ENCODE measurements around the gene SMKR1. TPM values are rescaled to one million over a fixed set of nuclear protein-coding genes. Genes with fewer than 3 reads are reported as not detected.
"Not testable (repeated sequence)": the region's sequence is repeated elsewhere in the genome, so short reads cannot be mapped to it uniquely, and the experiment has no call there.

SMKR1 gene
- polyA plus RNA-seq, 1 donor (not counting 4 experiments of a cell fraction or from before 2014, with no cell fraction given), result 0.76 TPM

DNA sequence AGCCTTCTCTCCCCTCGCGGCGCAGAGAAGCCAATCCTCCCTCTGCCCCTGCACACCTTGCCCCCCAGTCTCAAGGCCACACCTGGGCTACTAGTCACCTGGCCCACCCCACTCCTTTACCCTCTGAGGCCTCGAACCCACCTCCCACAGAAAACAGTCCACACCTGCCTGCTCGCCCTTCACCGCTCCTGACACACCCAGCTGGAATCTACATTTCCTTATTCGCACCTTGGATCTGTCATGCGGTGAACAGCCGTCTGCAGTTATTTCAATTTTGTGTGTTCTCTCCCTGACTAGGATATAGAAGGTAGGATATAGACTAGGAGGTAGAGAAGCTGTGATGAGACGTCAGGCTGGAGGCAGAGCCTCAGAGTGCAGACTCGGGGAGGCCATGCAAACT is 29.4 kb downstream of the SMKR1 start:
- H3K4me3 ChIP-seq (ENCODE audit: control insufficient read depth in 2 of 3, extremely low read depth in 1 of 3, insufficient read depth in 2 of 3, low read depth in 1 of 3, low read length in 3 of 3), result no peak overlapping the region
- no peaks in the 10 kb centered on the region for H4K20me1 ChIP-seq (ENCODE audit: control insufficient read depth, extremely low read depth, insufficient read depth, low read length)
- no peaks in the 10 kb centered on the region for H3K27me3 ChIP-seq (ENCODE audit: control insufficient read depth, extremely low read depth, insufficient read depth, low read length)
- FAIRE-seq (no peak), DNase-seq (ENCODE audit: low read depth, low spot score) (no peak)
- peaks cover 18% of the 10 kb centered on the region for H3K4me1 ChIP-seq (ENCODE audit: control insufficient read depth, extremely low read depth, insufficient read depth, low read length)
- H3K4me2 ChIP-seq (ENCODE audit: control insufficient read depth, extremely low read depth, insufficient read depth, low read depth, low read length), result peak overlapping the region; percentile 46
- no peaks in the 10 kb centered on the region for H3K9me1 ChIP-seq (ENCODE audit: control insufficient read depth, extremely low read depth, insufficient read depth, low read length)
- H3K9ac ChIP-seq (ENCODE audit: control insufficient read depth, extremely low read depth, insufficient read depth, low read length), result no peak overlapping the region
- no peak overlapping the region for H2AFZ ChIP-seq (ENCODE audit: control insufficient read depth, low read length)
- H3K79me2 ChIP-seq (ENCODE audit: control insufficient read depth, insufficient read depth, low read length), result no peaks in the 10 kb centered on the region
- H3K27ac ChIP-seq (ENCODE audit: control insufficient read depth, insufficient read depth, low read length), result peak overlapping the region; percentile 64
- no peaks in the 10 kb centered on the region for H3K9me3 ChIP-seq (ENCODE audit: control insufficient read depth, low read depth, low read length)
- no peaks in the 10 kb centered on the region for H3K36me3 ChIP-seq (ENCODE audit: control insufficient read depth in 2 of 2, extremely low read depth in 1 of 2, insufficient read depth in 2 of 2, low read length in 2 of 2)
- dilution Hi-C loops (cut with MboI; ENCODE audit: extremely low pct_ligation_motif_present, low sequenced_read_pairs), result no loop called here
- TF ChIP-seq, protein P1, sequence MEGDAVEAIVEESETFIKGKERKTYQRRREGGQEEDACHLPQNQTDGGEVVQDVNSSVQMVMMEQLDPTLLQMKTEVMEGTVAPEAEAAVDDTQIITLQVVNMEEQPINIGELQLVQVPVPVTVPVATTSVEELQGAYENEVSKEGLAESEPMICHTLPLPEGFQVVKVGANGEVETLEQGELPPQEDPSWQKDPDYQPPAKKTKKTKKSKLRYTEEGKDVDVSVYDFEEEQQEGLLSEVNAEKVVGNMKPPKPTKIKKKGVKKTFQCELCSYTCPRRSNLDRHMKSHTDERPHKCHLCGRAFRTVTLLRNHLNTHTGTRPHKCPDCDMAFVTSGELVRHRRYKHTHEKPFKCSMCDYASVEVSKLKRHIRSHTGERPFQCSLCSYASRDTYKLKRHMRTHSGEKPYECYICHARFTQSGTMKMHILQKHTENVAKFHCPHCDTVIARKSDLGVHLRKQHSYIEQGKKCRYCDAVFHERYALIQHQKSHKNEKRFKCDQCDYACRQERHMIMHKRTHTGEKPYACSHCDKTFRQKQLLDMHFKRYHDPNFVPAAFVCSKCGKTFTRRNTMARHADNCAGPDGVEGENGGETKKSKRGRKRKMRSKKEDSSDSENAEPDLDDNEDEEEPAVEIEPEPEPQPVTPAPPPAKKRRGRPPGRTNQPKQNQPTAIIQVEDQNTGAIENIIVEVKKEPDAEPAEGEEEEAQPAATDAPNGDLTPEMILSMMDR (optimal IDR thresholded peaks at IDR 0.05 in 1 of 3, IDR thresholded peaks at IDR 0.05 in 1 of 3, conservative IDR thresholded peaks at IDR 0.05 in 1 of 3; ENCODE audit: extremely low read depth in 1 of 3, insufficient read depth in 2 of 3, low read length in 3 of 3), result no peak
- no peak for TF ChIP-seq EZH2 (IDR thresholded peaks at IDR 0.05; ENCODE audit: low read length)

GRCh38 chr7:129532375-129532774 is 30.0 kb downstream of the SMKR1 start:
- H3K27me3 ChIP-seq (ENCODE audit: control insufficient read depth, extremely low read depth, insufficient read depth, low read length), result no peaks in the 10 kb centered on the region
- TF ChIP-seq, protein P1 (optimal IDR thresholded peaks at IDR 0.05 in 1 of 3, IDR thresholded peaks at IDR 0.05 in 1 of 3, conservative IDR thresholded peaks at IDR 0.05 in 1 of 3; ENCODE audit: extremely low read depth in 1 of 3, insufficient read depth in 2 of 3, low read length in 3 of 3), result no peak
- TF ChIP-seq EZH2 (IDR thresholded peaks at IDR 0.05; ENCODE audit: low read length), result no peak
- dilution Hi-C loops (cut with MboI; ENCODE audit: extremely low pct_ligation_motif_present, low sequenced_read_pairs), result no loop called here
- no peaks in the 10 kb centered on the region for H3K9me1 ChIP-seq (ENCODE audit: control insufficient read depth, extremely low read depth, insufficient read depth, low read length)
- no peak overlapping the region for H3K4me3 ChIP-seq (ENCODE audit: control insufficient read depth in 2 of 3, extremely low read depth in 1 of 3, insufficient read depth in 2 of 3, low read depth in 1 of 3, low read length in 3 of 3)
- no peaks in the 10 kb centered on the region for H3K36me3 ChIP-seq (ENCODE audit: control insufficient read depth in 2 of 2, extremely low read depth in 1 of 2, insufficient read depth in 2 of 2, low read length in 2 of 2)
- no peak overlapping the region for H3K9ac ChIP-seq (ENCODE audit: control insufficient read depth, extremely low read depth, insufficient read depth, low read length)
- H3K79me2 ChIP-seq (ENCODE audit: control insufficient read depth, insufficient read depth, low read length), result no peaks in the 10 kb centered on the region
- no peaks in the 10 kb centered on the region for H3K9me3 ChIP-seq (ENCODE audit: control insufficient read depth, low read depth, low read length)
- no peak for DNase-seq (ENCODE audit: low read depth, low spot score)
- no peak overlapping the region for H2AFZ ChIP-seq (ENCODE audit: control insufficient read depth, low read length)
- no peaks in the 10 kb centered on the region for H4K20me1 ChIP-seq (ENCODE audit: control insufficient read depth, extremely low read depth, insufficient read depth, low read length)
- H3K4me1 ChIP-seq (ENCODE audit: control insufficient read depth, extremely low read depth, insufficient read depth, low read length), result peaks cover 18% of the 10 kb centered on the region
- H3K4me2 ChIP-seq (ENCODE audit: control insufficient read depth, extremely low read depth, insufficient read depth, low read depth, low read length), result no peak overlapping the region
- FAIRE-seq, result no peak
- H3K27ac ChIP-seq (ENCODE audit: control insufficient read depth, insufficient read depth, low read length), result no peak overlapping the region

DNA sequence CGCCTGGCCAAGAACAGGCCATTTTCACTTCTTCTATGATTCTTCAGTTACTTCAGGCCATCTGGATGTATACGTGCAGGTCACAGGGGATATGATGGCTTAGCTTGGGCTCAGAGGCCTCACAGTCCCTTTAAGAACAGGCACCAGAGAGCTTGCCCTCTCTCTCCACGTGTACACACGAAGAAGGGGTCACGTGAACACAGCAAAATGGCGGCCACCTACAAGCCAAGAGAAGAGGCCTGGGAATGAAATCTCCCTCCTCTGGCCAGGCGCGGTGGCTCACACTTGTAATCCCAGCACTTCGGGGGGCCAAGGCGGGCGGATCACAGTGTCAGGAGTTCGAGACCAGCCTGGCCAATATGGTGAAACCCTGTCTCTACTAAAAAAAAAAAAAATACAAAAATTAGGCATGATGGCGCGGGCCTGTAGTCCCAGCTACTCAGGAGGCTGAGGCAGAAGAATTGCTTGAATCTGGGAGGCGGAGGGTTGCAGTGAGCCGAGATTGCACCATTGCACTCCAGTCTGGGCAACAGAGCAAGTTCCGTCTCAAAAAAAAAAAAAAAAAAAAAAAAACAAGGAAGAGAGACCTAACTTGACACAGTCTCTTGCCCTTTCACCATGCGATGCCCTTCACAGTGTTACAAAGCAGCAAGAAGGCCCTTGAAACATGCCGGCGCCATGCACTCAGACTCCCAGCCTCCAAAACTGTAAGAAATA is 32.4 kb downstream of the SMKR1 start:
- H3K9me1 ChIP-seq (ENCODE audit: control insufficient read depth, extremely low read depth, insufficient read depth, low read length); H2AFZ ChIP-seq (ENCODE audit: control insufficient read depth, low read length); H4K20me1 ChIP-seq (ENCODE audit: control insufficient read depth, extremely low read depth, insufficient read depth, low read length); H3K36me3 ChIP-seq (ENCODE audit: control insufficient read depth in 2 of 2, extremely low read depth in 1 of 2, insufficient read depth in 2 of 2, low read length in 2 of 2); H3K79me2 ChIP-seq (ENCODE audit: control insufficient read depth, insufficient read depth, low read length); H3K4me2 ChIP-seq (ENCODE audit: control insufficient read depth, extremely low read depth, insufficient read depth, low read depth, low read length); H3K27me3 ChIP-seq (ENCODE audit: control insufficient read depth, extremely low read depth, insufficient read depth, low read length); H3K4me3 ChIP-seq (ENCODE audit: control insufficient read depth in 2 of 3, extremely low read depth in 1 of 3, insufficient read depth in 2 of 3, low read depth in 1 of 3, low read length in 3 of 3); FAIRE-seq; DNase-seq (ENCODE audit: low read depth, low spot score); dilution Hi-C loops (cut with MboI; ENCODE audit: extremely low pct_ligation_motif_present, low sequenced_read_pairs); H3K27ac ChIP-seq (ENCODE audit: control insufficient read depth, insufficient read depth, low read length); H3K9me3 ChIP-seq (ENCODE audit: control insufficient read depth, low read depth, low read length); H3K9ac ChIP-seq (ENCODE audit: control insufficient read depth, extremely low read depth, insufficient read depth, low read length): not testable (repeated sequence)
- H3K4me1 ChIP-seq (ENCODE audit: control insufficient read depth, extremely low read depth, insufficient read depth, low read length), result peaks cover 18% of the 10 kb centered on the region

All from keratinocyte (primary cell).